HG02852 (cell line): ENCODE data around the gene ANG.

Source experiments
- ATAC-seq: cut with Tn5 transposase; IDR thresholded peaks from one replicate; pipeline ENCODE4 v1.9.1; 2021; ENCODE audit warnings: mild to moderate bottlenecking, moderate library complexity; ENCODE audit not compliant: unreplicated experiment

ANG gene

DNA sequence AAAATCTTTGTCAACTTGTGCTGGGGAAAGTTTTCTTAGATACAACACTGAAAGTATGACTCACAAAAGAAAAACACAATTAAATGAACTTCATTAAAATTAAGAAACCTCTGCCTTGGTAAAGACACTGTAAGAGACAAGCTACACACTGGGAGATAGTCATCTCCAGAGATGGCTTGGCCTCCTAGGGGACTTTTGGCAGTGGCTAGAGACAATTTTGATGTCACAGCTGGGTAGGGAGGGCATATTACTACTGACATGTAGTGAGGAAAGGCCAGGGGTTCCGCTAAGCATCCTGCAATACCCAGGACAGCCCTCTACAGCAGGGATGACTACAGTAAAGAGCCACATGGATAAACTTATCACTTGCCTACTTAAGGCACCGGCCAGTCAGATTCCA is 12.9 kb upstream of the ANG start:
- ATAC-seq, result peak; percentile 62

DNA sequence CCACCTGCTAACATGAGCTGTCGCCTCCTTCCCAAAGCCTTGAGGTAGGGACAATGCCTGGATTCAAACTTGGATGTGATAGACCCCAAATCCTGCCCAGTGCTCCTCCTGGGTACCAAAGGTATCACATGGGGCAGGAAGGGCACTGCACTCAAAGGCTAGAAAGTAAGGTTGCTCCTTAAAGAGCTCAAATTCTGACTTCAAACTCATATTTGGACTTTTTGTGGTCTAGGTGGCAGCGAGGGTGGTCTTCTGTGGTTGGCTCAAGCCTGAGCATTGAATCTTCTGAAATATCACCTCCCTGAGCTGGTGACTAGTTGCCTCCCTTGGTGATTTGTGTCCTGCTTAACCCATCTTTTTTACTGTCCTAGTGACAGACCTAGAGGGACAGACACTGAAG is 12.5 kb upstream of the ANG start:
- no peak for ATAC-seq

DNA sequence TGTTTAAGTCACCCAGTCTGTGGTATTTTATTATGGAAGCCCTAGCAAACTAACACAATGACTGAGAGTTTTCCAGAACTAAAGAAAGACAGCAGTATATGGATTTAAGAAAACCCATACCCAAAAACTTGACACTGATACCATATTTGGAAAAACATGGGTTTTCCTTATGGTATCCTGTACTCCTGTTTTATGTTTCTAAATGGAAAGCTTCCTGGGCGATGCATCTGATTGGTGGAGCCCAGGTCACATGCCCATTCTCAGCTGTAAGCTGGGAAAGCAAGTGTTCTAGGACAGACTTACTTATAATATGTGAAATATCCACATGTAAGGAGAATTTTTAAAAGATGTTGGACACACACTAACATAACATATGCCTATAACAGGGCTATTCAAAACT is 8.7 kb upstream of the ANG start:
- no peak for ATAC-seq

DNA sequence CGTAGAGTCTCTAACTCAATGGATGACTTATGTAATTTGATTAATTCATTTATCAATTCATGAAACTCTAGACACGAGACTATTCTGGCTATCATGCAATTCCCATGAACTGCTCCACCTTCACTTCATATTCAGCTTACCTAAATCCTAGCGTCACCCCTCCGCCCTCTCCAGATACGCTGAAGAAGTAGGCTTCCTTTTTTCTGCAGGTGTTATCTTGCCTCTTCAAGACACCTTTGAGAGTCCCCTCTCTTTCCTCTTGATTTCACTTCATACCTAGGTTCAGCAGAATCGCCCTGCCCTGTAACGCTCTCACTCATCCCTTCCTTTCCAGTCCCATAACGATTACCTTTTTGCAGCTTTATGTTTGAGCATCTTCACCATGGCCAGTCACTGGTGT is 8.2 kb upstream of the ANG start:
- ATAC-seq, result no peak

DNA sequence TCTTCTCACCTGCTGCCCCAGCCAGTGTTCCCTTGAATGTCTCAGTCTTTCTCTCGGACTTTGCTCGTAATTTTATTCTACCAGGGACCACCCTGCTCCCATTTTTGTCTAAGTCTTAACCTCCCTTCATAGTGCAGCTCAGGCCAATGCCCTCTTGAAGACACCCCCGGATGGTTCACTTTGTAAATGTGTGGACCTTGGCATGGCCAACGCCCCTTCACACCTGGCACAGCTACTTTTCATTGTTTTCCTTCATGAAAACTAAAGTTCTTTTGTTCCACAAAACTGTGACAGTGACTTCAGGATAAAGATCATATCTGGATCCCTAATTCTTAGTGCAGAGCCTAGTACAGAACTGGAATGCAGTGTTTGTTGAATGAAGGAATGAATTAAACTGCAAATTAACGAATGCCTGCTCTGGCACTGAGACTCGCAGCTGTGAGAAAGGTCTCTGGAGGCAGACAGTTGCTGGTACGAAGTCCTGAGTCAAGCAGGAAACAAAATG is 7.7 kb upstream of the ANG start:
- peak; percentile 26 for ATAC-seq

DNA sequence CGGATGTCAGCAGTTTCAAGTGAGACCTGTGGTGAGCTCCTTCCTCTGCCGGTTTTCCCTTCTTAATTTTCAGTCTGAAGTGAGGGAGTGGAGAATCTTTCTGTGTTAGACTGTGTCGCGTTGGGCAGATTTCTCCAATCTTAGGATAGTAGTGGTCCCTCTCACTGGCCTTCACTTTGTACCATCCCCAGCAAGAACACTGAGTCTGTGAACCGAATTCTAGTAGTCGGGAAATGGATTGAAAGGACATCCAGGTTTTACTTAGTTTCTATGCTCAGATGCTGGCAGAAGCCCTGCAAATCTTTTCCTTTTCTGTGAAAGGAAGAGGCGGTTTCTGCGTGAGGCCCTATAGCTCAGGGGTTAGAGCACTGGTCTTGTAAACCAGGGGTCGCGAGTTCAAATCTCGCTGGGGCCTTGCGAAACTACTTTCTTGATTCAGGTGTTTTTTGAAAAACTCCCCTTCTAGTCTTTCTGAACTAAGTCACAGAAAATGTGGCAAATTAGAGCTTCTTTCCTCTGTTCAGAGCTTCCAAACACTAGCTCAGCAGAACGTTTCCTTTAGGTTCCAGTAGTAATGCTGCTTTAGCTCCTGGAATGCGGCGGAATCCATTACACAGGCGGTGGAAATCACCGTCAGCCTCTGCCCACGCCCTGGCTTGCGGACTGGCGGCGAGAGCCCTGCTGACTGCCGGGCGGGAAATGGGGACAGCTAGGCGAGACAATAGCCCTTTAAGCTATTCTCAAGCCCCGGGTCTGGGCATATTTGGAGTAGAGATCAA is 7.0 kb upstream of the ANG start:
- ATAC-seq, result peak; percentile 22

DNA sequence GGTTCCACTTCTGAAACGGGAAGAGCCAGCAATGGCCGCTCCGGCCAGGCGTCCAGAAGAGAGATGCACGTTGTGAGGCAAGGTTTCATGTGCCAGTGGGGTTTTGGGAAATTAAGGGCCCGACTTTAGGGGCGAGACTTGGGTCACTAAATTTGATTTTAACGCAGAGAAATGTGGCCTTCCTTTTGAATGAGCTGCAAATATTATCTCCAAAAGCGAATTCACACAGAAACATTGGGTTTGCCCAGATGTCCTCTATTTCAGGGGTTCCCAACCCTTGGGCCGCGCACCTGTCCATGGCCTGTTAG is 6.5 kb upstream of the ANG start:
- ATAC-seq, result no peak

DNA sequence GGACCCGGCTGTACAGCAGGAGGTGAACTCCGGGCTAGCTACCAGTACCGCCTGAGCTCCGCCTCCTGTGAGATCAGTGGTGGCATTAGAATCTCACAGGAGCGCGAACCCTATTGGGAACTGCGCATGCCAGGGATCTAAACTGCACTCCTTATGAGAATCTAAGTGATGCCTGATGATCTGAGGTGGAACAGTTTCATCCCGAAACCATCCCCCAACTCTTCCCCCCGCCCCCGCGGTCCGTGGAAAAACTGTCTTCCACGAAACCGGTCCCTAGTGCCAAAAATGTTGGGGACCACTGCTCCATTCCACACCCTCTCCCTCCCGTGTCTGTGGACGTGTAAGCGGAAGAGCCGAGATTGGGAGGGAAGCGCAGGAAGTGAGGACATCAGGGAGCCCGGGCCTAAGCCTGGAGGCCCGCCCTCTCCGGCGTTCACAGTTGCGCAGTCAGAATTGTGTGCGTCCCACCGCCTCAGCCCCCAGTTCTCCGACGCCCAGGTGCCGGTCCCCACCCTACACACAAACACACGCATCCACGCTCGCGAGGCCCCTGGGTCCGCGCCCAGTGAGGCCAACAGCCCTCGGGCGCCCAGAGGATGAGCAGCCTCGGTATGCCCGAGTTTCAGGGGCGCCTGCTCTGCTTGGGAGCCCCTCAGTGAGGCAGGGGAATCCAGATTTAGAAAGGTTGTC is 6.0 kb upstream of the ANG start:
- peak; percentile 45 for ATAC-seq

DNA sequence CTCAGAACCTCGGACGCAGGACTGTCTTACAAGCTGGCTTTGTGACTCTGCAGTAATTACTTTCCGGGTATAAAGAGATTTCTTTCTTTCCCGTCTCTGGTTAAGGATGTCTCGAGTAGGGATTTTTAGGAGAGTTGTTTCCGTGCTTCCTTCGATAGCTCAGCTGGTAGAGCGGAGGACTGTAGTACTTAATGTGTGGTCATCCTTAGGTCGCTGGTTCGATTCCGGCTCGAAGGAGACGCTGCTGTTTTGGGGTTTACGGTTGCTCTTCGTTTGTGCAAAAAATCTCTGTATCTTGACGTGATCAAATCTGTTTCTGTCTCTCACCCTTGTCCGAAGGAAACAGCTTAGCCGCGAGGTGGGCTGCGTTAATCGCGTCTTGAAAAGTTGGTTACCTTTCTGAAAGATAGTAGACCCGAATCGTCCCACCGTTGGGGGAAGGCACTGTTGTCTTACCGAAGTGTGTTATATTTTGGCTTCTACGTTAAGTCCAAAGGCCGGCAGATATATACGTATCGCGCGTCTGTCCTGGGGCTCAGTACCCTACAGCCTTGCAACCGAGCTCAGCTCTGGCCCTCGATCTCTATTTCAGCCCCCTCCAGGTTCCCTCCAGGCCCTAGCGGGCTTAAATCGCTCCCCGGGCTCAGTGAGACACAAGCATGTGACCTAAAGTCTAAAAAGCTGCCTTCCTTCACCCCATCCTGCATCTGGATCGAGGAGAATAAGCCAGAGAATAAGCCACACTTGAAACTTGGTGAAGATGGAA is 5.3 kb upstream of the ANG start:
- peak; percentile 28 for ATAC-seq

DNA sequence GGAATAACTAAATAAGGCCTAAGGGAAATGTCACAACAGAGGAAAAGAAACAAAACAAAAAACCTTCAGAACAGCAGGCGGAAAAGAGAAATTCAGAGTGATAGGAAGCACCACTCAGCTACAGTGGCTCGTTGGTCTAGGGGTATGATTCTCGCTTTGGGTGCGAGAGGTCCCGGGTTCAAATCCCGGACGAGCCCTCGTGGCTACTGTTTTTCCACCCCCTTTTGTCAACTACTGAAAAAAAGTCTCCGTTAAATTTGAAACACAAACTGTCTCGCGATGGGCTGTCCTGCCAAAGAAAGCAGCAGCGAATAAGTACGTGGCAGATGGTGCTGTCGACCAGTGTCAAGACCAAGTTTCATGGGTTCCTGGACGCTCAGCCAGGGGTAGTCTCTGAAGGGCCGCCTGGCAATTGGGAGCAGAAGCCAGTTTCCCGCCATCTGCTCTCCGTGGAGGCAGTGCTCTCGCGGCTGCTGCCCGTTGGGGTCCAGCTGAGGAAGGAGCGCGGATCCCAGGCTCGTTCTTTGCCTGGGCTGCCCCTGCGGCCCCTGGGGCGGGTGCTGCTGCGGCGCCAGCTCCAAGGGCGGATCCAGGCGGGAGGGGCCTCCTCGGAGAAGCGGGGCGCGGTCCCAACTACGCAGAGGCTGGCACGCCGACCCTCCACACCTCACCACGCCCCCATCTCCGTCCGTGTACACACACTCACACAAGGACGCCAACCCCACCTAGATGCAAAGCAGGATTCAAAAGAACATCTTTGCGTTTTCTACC is 4.5 kb upstream of the ANG start, which contains the start of gene RNASE4:
TSS of gene RNASE4 (plus strand) at position 670 of the 771 bp plus-strand sequence. CDS start 14,812 bp downstream, outside the sequence.
- ATAC-seq, result peak; percentile 24

DNA sequence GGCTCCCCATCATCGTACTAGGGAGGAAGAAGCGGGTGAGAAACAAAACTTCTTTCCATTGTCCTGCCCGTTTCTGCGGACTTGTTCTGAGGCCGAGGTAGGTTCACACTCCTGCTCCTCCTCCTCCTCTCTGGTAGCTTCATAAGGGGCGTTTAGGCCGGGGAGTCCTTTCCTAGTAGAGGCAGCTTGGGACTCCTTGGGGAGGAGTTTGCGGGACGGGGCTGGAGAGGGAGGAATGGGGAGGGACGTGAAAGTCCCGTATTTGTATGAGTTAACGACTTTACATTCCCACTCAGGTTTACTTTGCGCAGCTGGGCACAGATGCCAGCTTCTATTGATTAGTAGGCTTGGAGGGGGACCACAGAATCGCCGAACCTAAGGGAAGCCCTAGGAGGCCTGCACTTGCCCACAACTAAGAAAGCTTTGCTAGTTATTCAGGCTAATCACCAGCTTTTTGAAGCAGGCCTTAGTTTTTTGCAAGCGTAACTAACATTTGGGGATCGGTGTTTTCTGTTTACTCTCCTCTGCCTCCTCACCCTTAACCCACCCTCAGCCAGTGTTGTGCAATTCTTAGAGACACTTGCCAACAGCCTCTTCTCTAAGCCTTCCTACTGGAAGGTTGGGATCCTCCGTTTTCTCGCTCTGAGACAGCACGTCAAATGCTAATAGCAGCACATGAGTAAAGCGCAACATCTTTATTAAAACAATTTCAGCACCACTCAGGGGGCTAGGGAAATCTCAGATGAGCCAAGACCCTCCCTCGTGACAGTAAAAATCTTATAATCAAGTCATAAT is 3.7 kb upstream of the ANG start:
- ATAC-seq, result no peak

DNA sequence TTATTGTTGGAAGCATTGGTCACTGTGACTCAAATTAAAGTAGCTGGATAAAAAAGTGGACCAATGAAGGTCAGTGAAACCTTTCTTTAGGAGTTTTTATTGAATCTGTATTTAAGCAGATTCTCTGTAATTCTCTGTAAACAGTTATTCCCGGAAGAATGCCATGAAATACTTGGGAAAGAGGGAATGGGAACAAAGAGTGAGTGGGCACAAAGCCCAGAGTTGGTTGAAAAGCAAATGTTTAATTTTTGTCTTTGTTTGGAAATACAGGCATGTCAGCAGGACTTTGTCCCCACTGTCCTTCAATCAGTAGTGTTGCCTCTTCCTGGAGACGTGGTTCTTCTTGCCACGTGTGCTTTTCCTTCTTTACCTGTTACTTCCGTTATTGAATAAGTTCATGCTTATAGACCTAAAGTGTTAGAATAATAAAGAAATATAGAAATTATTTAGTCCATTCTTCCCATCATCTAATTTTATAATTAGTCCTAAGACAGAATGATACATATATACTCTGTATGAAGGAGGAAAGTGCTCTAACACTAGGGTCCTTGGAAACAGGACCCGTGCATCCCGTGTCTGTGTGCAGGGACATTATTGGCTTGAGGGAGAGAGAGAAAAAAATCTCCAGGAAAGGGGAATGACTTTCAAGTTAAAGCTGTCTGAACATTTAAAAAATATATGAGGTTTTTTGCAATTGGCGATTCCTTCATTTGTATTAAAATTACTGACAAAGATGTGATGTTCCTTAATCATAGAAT is 2.0 kb upstream of the ANG start:
- no peak for ATAC-seq

DNA sequence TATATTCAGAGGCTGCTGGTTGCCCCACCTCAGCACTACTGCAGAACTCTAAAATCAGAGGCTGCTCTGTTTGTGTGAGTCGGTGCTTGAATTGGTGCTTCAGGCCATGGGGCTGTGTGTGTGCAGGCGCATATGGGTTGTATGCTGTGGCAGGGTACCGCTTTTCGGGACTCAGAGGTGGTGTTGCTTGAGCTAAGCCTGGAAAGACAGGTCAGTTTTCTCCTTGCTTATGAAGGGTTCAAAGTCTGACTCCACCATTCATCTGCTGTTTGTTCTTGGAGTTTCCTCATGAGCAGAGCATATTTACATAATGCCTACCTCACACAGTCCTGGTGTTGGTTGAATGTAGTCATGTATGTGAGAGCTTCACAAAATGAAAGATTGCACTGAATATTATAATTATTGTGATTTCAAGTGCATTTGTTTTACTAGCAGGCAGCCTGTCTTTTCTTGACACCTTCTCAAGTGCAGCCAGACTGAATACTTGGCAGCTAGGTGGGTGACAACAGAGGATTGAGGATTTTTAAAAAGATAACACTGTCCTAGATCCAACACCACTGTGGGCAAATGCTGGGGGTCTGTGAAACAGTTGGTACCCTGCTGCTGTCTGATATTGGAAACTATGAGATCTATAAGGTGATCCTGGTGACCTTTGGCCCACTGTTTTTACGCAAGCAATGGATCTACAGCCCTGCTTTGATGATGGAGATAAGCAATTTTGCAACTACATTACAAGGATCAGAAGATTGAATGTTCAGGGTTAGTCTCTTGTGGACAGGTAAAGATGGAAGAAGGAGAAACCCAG is 1.0 kb upstream of the ANG start:
- ATAC-seq, result no peak

DNA sequence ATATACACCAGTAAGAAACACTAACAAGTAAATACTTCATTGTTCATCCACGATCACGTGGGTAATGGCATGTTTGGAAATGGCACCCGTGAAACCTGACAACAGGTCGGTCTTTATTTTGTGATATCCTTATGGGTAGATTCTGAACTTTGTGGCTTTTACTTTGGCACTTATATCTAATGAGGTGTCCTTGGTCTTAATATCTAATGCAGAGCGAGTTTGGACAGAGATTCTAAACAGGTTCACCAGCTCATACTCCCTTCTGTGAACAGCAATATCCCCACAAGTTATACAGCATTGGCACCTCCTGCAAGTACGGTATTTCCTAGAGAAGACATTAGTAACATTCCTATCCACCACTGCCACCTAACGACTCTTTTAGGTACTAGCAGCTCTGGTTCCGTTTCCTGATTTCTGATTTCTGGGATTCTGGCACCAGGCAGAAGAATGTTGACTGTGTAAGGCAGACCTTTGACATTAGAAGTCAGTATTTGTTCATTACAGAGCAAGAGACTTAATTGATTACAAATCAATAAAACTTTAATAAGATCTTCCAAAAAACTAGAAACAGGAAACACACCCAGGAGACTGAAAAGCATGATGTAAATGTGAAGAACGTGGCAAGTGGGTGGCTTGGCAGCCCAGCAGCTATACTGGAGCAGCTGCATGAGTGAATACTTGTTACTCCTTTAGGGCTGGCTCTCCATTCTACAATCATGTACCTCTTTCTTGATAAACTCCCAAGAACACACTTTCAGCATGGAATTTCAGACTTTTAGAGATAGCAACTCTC is 2.5 kb downstream of the ANG start:
- ATAC-seq, result no peak

DNA sequence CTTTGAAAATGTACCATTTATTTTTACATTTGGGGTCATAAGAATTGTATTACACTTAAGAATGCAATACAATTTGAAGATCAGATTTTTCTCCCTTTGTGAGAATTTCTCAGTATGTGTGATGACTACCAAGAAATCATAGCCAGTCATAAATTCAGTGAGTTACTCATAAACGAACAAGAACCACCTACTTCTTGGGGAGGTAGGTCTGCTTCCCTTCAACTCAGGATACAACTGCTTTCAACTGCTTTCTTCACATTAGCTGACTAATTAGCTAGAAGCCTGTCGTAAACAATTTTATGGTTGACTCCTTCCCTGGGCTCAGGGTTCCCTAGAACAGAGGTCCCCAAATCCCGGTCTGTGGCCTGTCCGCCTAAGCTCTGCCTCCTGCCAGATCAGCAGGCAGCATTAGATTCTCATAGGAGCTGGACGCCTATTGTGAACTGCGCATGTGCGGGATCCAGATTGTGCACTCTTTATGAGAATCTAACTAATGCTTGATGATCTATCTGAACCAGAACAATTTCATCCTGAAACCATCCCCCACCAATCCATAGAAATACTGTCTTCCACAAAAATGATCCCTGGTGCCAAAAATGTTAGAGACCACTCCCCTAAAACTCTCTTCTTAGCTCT is 3.7 kb downstream of the ANG start:
- no peak for ATAC-seq

DNA sequence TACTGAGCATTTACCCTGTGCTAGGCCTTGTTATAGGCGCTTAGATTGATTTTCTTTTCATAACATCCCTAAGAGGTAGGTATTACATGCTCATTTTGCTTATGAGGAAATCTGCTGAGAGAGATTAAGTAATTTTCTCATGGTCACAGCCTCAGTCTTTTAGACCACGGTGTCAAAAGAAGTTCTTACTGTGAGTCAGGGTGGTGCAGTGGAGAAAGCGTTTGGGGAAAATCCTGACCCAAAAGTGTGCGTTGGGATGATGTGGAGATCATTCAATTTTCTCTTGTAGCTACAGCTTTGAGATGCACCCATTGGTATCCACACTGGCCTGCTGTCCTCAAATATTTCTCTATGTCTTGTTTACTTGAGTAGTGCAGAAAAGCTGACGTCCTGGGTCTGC is 8.2 kb downstream of the ANG start:
- no peak for ATAC-seq

DNA sequence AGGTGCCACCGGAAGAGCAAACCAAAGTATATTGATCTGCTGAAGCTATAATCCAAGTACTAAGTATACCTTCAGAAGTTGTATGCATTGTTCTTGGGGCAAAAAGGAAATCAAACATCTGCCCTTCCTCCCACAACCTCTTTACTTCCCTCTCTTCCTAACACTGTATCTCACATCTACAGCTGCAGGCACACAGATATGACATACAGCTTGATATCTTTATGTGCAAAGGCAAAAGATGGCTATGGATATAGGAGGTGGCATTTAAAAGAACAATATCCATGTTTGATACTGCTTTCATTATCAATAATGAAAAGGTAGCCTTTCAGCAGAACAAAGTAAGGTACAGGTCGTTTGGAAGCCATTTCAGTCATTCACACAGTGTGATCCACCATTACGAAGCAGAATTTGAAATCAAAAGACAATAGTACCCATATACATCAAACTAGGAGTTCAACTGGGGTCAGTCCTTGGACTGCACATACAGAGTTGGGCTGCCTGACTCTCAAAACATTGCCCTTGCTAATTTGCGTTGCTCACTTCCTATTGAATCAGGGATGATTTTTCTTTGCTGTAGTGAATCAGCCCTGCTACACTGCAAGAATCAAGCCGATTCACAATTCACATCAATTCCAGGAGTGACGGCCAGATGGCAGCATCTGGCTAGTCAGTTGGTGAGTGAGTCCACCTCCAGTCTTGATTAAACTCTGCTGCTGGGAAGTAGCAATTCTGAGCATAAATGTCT is 8.9 kb downstream of the ANG start:
- no peak for ATAC-seq
